HT-29 (cell line): ENCODE results near the gene STC2. TPM values are rescaled to one million over a fixed set of nuclear protein-coding genes. Genes with fewer than 3 reads are reported as not detected.
"Not testable (repeated sequence)": the region's sequence is repeated elsewhere in the genome, so short reads cannot be mapped to it uniquely, and the experiment has no call there.

Experiments
- DNase-seq: peaks from one replicate; pipeline ENCODE4 v3.0.0-alpha.2; 2015; ENCODE audit warnings: low spot score
- total RNA-seq: library from RNA; depleted of rRNA; stranded (reverse); fragments of >200 nt; shearing (Covaris generic); gene quantifications from 2 replicates; pipeline ENCODE4 v1.2.3, GENCODE V29; 2014

Gene STC2
- total RNA-seq, 1 experiment from 2014 or later = not detected

- no peak for DNase-seq
Observed at GRCh38 chr5:173295796-173296195, 32.4 kb downstream of the STC2 start.

DNA sequence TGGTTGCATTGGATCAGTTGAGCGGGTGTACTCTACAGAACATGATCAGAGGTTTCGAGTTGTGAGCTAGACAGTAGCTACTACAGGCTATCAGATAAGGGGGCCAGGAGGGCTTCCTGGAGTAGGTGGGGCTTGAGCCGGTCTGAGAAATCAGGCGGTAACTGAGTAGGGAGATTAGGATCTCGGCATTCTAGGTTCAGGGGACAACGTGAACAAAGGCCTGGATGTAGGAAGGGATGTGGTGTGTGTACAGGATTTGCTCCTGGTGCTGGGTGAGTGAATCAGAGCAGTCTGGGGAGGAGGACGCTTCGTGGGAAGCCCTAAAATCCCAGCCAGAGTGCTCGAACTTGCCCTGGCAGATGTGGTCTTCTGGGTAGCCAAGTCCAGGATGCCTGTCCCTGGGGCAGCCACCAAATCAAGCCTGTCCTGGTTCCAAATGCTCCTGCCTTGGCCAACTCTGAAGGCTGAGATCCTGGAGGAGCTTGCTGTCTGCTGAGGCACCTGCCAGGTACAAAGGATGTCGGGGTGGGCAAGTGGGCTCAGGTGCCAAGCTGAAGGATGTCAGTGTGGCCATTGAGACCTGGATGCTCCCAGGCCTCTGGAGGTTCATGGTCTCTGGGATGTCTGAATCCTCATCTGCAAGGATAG lies 33.4 kb downstream of the STC2 start:
- no peak for DNase-seq

DNA sequence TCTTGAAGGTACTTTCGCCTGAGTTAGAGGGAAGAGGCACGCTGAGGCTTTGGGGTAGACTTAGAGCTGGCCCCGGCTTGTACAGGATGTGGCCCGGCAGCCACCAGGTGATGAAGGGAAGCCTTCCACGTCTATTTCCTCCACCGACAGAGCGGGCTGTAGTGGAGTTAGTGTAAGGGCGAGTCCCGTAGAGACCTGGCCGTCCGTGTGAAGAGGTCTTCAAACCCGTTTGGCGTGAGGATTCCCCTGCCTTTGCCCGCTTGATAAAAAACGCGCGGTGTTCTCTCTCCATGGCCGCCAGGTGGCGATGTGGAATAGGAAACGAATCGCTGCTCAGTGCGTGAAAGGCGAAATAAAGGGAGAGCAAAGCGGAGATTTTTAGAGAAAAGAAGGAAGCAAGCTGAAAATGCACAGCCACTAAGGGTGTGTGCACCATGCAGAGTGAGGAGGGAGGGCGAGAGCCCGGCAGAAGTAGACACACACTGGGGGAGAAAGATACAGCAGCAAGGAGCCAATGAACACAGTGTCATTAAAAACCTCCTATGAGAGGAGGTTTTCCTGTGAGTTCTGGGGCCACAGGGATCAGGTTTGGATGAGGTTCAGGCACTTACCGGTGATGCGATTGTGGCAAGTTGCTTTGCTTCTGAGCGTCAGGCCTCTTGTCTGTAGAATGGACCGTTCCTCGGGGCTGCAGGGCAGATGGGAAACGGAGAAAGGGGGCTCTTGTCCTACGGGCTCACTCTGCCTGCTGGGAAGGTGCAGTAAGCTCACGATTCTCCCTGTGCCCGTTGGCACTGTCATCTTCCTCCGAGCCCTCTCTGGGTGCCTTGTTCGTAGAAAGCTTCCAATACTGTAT lies 34.2 kb downstream of the STC2 start:
- peak; percentile 87 for DNase-seq

DNA sequence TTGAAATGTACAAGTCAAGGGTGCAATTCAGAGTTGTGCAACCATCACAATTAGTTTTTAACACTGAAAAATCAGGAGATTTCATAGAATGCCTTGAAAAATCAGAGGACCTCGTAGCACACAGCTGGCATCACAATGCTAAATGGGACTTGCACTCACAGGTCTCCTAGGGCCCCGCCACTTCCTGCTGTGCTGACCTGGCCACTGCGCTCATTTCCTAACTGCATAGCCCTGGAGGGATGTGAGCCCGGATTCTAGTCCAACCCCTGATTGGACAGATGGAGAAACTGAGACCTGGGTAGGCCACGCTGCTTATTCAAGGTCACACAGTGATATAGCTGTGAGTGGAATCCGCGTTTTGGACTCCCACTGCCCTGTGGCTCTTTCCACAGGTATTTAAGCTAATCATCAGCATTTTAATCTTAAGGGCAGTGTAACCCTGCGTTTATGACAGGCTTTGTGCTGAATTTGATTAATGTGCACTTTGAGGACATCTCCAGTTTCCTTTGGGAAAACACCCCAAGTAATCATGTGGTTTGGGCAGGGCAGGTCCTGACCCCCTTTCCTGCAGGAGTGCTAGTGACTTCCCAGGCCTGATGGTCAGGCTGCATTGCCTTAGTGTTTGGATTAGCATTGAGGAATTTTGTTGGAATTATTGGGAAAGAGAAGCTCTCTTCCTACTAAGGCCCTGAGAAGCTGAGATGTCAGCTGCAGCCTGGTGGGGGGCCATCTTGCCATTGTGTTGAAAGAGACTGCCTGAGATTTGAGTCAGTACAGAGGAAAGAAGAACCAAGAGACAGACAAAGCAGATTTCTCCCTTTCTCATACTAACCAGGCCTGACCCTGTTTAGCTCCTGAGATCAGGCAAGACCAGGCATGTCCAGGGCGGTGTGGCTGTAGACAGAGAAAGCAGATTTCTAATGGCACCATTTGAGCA lies 36.2 kb downstream of the STC2 start:
- no peak for DNase-seq

- no peak for DNase-seq
Observed at GRCh38 chr5:173290477-173291131, 37.6 kb downstream of the STC2 start.

GRCh38 chr5:173289372-173289771 lies 38.8 kb downstream of the STC2 start:
- no peak for DNase-seq

DNA sequence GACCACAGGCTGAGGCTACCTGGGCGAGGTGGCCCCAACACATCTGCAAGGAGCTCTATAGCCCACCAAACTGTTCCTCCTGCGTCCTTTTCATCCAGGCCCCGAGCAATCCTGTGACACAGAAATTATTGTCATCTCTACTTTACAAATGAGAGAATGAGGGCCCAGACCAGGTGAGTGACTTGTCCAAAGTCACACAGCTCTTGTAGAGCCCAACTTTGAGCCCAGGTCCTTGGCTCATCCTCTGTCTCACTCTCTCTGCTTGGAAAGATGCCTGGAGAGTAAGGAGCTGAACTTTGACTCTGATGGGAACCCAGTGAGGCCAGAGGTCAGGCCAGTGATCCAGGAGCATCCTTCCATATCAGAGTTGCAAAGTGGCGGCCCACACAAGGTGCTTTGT lies 39.6 kb downstream of the STC2 start:
- DNase-seq = no peak

- no peak for DNase-seq
Observed at GRCh38 chr5:173287086-173287485, 41.1 kb downstream of the STC2 start.

- DNase-seq = not testable (repeated sequence)
Observed at GRCh38 chr5:173284343-173284958, 43.8 kb downstream of the STC2 start.

DNA sequence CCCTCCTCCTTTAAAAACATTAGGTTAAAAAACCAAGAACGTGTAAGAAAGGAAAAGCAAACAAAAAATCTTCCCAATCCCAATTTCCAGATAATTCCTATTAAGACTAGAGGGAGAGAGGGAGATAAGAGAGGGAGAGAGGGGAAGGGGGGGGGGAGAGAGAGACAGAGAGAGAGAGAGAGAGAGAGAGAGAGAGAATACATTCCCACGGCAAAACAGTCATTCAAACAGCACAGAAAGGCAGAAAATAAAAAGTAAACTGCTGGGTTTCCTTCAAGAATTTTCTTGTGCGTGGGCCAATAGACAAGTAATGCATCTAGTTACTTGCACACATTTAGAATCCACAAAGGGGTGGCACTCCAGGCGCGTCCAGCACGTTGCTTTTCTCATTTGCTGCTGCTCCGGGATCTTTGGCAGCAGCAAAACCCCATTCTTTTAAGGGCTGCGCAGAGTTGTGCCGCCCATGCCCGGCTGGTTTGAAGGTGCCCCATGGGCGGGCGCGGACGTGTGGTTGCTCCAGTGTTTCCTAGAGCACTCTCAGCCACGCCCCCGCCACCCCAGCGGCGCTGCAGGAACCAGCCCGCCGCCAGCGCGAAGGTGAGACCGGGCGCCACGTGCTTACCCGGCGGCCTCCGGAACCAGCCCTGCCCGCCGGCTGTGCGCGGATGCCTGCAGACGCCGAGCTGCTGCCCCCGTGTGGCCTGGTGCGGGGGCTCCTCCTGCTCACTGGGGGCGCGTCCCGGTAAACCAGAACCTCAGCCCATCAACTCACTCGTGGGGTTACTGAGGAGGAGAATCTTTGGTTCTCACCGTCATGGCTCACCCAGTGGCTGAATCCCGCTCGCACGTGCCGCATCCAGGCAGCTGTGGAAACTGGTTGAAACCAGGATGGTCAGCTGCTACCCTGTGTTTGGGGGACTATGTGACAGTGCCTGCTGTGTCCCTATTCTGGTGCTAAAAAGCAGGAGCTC lies 44.6 kb downstream of the STC2 start:
- DNase-seq = peak; percentile 64

GRCh38 chr5:173282916-173283315 lies 45.3 kb downstream of the STC2 start:
- no peak for DNase-seq

GRCh38 chr5:173281910-173282309 lies 46.3 kb downstream of the STC2 start:
- DNase-seq = no peak

DNA sequence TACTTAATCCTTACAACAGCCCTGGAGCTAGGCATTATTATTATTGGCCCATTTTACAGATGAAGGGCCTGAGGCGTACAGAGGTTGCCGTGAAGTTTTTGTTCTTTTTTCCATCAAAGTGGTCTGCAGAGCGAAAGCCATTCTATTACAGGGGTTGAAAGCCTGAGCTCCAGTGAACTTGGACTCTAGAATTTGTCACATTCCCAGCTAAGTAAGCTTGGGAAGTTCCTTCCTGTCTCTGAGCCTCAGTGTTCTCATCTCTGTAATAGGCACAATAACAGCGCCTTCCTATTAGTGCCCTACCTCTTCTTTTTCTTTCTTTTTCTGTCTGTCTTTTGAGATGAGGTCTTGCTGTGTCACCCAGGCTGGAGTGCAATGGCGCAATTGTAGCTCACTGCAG lies 49.0 kb downstream of the STC2 start:
- no peak for DNase-seq

- no peak for DNase-seq
Observed at GRCh38 chr5:173278641-173279040, 49.6 kb downstream of the STC2 start.

GRCh38 chr5:173278172-173278571 lies 50.0 kb downstream of the STC2 start:
- no peak for DNase-seq

DNA sequence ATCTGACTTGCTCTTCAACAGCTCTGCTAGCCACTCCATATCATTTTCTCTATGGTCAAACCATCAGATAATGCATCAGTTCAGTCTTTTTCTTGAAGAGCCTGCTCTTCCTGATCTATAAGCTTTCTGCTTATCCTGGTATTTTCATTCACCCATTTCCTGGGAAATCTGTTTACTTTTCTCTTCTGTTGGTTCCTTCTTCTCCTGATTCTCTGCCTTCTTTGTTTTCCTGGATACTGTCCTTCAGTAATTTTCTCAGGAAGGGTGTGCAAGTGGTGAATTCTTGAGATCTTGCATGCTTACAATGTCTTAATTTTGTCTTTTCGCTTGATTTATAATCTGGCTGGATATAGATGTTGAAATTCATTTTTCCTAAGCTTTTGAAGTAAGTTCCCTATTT lies 53.4 kb downstream of the STC2 start:
- DNase-seq = no peak

DNA sequence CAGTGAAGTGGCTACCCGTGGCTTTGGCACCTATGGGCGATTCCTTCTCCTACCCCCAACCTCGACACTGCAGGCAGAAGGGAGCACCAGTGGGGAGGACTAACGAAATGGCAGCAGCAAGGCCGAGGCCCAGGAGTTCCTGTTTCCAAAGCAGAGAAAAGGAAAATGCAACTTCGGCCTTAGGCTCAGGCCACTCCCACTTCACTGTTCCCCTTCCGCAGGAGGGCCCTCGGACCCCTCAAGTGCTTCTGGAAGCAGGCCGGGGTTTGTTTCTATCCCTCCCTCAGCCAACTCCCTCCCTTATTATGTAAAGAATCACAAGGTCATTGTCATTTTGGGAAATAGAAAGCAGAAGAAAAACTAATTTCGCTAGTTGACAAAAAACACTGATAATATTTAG lies 56.8 kb downstream of the STC2 start:
- no peak for DNase-seq

DNA sequence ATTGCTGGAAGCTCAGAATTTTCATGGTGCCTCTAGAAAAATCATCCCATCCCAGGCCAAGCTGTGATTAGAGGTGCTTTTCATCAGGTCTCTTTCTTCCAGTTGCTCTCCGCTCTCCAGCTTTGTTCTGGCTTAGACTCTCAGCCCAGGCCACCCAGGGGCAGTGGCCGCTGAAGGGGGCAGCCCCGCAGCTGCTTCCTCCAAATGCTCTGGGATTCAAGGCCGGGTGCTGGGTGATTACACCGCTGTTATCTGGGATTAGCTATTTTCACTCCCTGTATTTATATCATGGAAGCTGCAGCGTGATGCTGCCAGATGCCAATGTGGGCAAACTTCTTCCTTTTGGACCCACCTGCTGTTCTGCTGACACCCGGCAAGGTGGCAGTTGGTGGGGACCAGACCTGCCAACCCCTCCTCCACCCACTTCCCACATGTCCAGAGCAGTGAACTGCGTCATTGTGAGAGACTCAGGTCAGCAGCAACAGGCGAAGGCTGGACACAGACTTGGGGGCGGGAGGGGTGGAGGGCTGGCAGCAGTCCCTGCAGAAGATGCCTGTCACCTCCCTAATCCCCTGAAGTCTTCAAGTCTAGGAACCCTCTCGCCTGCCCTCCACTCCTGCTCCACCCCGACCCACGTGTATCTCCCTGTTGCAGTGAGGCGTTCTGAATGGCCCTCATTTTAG lies 59.3 kb downstream of the STC2 start:
- DNase-seq = no peak

- DNase-seq = no peak
Observed at GRCh38 chr5:173265433-173265832, 62.8 kb downstream of the STC2 start.
